WTC11 (cell line): ENCODE data around the gene SAMD5. TPM values are rescaled to one million over a fixed set of nuclear protein-coding genes. Genes with fewer than 3 reads are reported as not detected.

ENCODE experiments used
- ATAC-seq: fragments of 200-7000 bp; cut with Tn5 transposase; 2 replicates; pipeline ENCODE4 v1.10.0; 2021; ENCODE audit warnings: mild to moderate bottlenecking, moderate library complexity
- CTCF ChIA-PET: fragments of 300-600 bp; sonication (Branson Sonifier 250); formaldehyde crosslinking; loops from one replicate; lab custom pipeline; 2021; ENCODE audit warnings: antibody characterized with exemption; lab: Charles Lee
- POLR2A ChIA-PET: fragments of 350-600 bp; sonication (Branson Sonifier 250); formaldehyde crosslinking; loops from one replicate; lab custom pipeline; 2021; ENCODE audit warnings: antibody characterized with exemption; lab: Charles Lee
- DNase-seq: peaks from one replicate; pipeline ENCODE4 v3.0.0; 2021; ENCODE audit warnings: low spot score
- H3K27ac Mint-ChIP-seq: 2 replicates; pipeline ENCODE4 v1.8.0; 2021; ENCODE audit warnings: mixed read lengths
- H3K27me3 Mint-ChIP-seq: 2 replicates; pipeline ENCODE4 v1.8.0; 2021; ENCODE audit warnings: low read depth, mild to moderate bottlenecking, moderate library complexity, mixed read lengths
- H3K36me3 Mint-ChIP-seq: 2 replicates; pipeline ENCODE4 v1.8.0; 2021; ENCODE audit warnings: mixed read lengths
- H3K4me1 Mint-ChIP-seq: 2 replicates; pipeline ENCODE4 v1.8.0; 2022; ENCODE audit warnings: mixed read lengths
- H3K4me3 Mint-ChIP-seq: 2 replicates; pipeline ENCODE4 v1.8.0; 2021; ENCODE audit warnings: mild to moderate bottlenecking, moderate library complexity, mixed read lengths
- H3K9me3 Mint-ChIP-seq: 2 replicates; pipeline ENCODE4 v1.8.0; 2021; ENCODE audit warnings: mixed read lengths
- JAZF1 ChIP-seq: fragments of 250-450 bp; sonication (Bioruptor Pico); IDR thresholded peaks from 2 replicates; pipeline ENCODE4 v1.9.0; 2021; ENCODE audit warnings: moderate library complexity, mild to moderate bottlenecking, inconsistent platforms
- KAT7 ChIP-seq: sonication (generic); formaldehyde crosslinking; IDR thresholded peaks from 2 replicates; pipeline ENCODE4 v1.8.1; 2023; ENCODE audit warnings: missing genetic modification reagents, mild to moderate bottlenecking, borderline replicate concordance
- MXD4 ChIP-seq: fragments of 250-450 bp; sonication (Bioruptor Pico); IDR thresholded peaks from 2 replicates; pipeline ENCODE4 v1.8.0; 2021; ENCODE audit warnings: mild to moderate bottlenecking, moderate library complexity, borderline replicate concordance
- NFATC4 ChIP-seq: fragments of 250-450 bp; sonication (Bioruptor Pico); IDR thresholded peaks from 2 replicates; pipeline ENCODE4 v1.9.0; 2021; ENCODE audit warnings: mild to moderate bottlenecking
- RELA ChIP-seq: sonication (generic); formaldehyde crosslinking; IDR thresholded peaks from 2 replicates; pipeline ENCODE4 v1.8.1; 2022; ENCODE audit warnings: missing genetic modification reagents, mild to moderate bottlenecking, borderline replicate concordance
- TEAD4 ChIP-seq: sonication (generic); formaldehyde crosslinking; IDR thresholded peaks from 2 replicates; pipeline ENCODE4 v1.8.0; 2022; ENCODE audit warnings: mild to moderate bottlenecking, missing genetic modification reagents
- ZNF121 ChIP-seq: sonication (generic); formaldehyde crosslinking; IDR thresholded peaks from 2 replicates; pipeline ENCODE4 v1.8.0; 2023; ENCODE audit warnings: missing genetic modification reagents
- ZNF423 ChIP-seq: fragments of 250-450 bp; sonication (Bioruptor Pico); IDR thresholded peaks from 2 replicates; pipeline ENCODE4 v2.1.2; 2022; ENCODE audit warnings: mild to moderate bottlenecking, moderate library complexity
- total RNA-seq: library from RNA; stranded (reverse); gene quantifications from 3 replicates; pipeline ENCODE4 v1.2.3, GENCODE V29; 2021
- TF ChIP-seq, protein P1 (sequence below): sonication (generic); formaldehyde crosslinking; IDR thresholded peaks from 2 replicates; pipeline ENCODE4 v1.8.0; 2022; ENCODE audit warnings: mild to moderate bottlenecking, missing genetic modification reagents
- TF ChIP-seq, protein P2 (sequence below): sonication (generic); formaldehyde crosslinking; conservative IDR thresholded peaks from 2 replicates; pipeline ENCODE4 v1.8.1; 2023; ENCODE audit warnings: mild to moderate bottlenecking, low read depth, missing genetic modification reagents, moderate library complexity
- TF ChIP-seq, protein P3 (sequence below): sonication (generic); formaldehyde crosslinking; IDR thresholded peaks from 2 replicates; pipeline ENCODE4 v1.8.1; 2022; ENCODE audit warnings: mild to moderate bottlenecking, missing genetic modification reagents, moderate library complexity, borderline replicate concordance
- TF ChIP-seq, protein P4 (sequence below): sonication (generic); formaldehyde crosslinking; IDR thresholded peaks from 2 replicates; pipeline ENCODE4 v1.8.1; 2022; ENCODE audit warnings: low read depth, mild to moderate bottlenecking, moderate library complexity, missing genetic modification reagents, borderline replicate concordance
- TF ChIP-seq, protein P5 (sequence below): fragments of 250-450 bp; sonication (Bioruptor Pico); IDR thresholded peaks from 2 replicates; pipeline ENCODE4 v1.9.0; 2021; ENCODE audit warnings: mild to moderate bottlenecking
- TF ChIP-seq, protein P6 (sequence below): sonication (generic); formaldehyde crosslinking; IDR thresholded peaks from 2 replicates; pipeline ENCODE4 v1.8.0; 2022; ENCODE audit warnings: mild to moderate bottlenecking, missing genetic modification reagents
- TF ChIP-seq, protein P7 (sequence below): fragments of 250-450 bp; sonication (Bioruptor Pico); IDR thresholded peaks from 2 replicates; pipeline ENCODE4 v1.9.0; 2021; ENCODE audit warnings: mild to moderate bottlenecking, borderline replicate concordance
- TF ChIP-seq, protein P8 (sequence below): sonication (generic); formaldehyde crosslinking; IDR thresholded peaks from 2 replicates; pipeline ENCODE4 v1.8.1; 2023; ENCODE audit warnings: mild to moderate bottlenecking, moderate library complexity, missing genetic modification reagents
- TF ChIP-seq, protein P9 (sequence below): sonication (generic); formaldehyde crosslinking; IDR thresholded peaks from 2 replicates; pipeline ENCODE4 v1.8.1; 2022; ENCODE audit warnings: low read depth, missing genetic modification reagents, borderline replicate concordance
- TF ChIP-seq, protein P10 (sequence below): sonication (generic); formaldehyde crosslinking; IDR thresholded peaks from 2 replicates; pipeline ENCODE4 v1.8.1; 2022; ENCODE audit warnings: missing genetic modification reagents, borderline replicate concordance
- TF ChIP-seq, protein P11 (sequence below): fragments of 250-450 bp; sonication (Bioruptor Pico); IDR thresholded peaks from 2 replicates; pipeline ENCODE4 v1.8.0; 2021; ENCODE audit warnings: mild to moderate bottlenecking

SAMD5 gene
- total RNA-seq, 1 experiment from 2014 or later = 0.39 TPM

DNA sequence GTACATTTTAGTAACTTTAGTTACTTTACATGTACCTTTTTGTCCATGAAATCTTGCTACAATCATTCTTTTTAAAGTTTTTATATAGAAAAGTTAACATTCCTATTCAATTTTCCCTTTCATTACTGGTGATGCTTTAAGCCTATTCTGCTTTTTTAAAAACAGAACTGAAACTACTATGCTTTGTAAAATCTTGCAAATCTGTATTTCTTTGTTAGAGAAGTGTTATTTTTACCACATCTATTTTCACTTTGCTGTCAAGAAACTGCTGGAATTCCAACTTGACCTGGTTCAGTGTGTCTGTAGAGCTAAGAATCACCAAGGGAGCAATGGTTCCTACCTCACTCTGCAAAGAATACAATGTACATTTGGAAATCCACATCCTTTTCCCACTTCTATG lies 21.8 kb upstream of the SAMD5 start:
- peaks cover 10% of the 10 kb centered on the region for H3K27me3 Mint-ChIP-seq
- H3K4me1 Mint-ChIP-seq = no peaks in the 10 kb centered on the region
- ChIA-PET CTCF (no interaction called here), POLR2A (no interaction called here)
- no peak for DNase-seq
- peaks cover 19% of the 10 kb centered on the region for H3K9me3 Mint-ChIP-seq
- H3K27ac Mint-ChIP-seq = no peak overlapping the region
- TF ChIP-seq JAZF1 (CRISPR knock-in tag) (no peak), RELA (CRISPR knock-in tag) (no peak), ZNF121 (no peak), NFATC4 (CRISPR knock-in tag) (no peak), TEAD4 (no peak), ZNF423 (no peak), MXD4 (CRISPR knock-in tag) (no peak), KAT7 (CRISPR knock-in tag) (no peak)
- TF ChIP-seq, protein P1, sequence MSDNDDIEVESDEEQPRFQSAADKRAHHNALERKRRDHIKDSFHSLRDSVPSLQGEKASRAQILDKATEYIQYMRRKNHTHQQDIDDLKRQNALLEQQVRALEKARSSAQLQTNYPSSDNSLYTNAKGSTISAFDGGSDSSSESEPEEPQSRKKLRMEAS (CRISPR knock-in tag) = no peak
- TF ChIP-seq, protein P2, sequence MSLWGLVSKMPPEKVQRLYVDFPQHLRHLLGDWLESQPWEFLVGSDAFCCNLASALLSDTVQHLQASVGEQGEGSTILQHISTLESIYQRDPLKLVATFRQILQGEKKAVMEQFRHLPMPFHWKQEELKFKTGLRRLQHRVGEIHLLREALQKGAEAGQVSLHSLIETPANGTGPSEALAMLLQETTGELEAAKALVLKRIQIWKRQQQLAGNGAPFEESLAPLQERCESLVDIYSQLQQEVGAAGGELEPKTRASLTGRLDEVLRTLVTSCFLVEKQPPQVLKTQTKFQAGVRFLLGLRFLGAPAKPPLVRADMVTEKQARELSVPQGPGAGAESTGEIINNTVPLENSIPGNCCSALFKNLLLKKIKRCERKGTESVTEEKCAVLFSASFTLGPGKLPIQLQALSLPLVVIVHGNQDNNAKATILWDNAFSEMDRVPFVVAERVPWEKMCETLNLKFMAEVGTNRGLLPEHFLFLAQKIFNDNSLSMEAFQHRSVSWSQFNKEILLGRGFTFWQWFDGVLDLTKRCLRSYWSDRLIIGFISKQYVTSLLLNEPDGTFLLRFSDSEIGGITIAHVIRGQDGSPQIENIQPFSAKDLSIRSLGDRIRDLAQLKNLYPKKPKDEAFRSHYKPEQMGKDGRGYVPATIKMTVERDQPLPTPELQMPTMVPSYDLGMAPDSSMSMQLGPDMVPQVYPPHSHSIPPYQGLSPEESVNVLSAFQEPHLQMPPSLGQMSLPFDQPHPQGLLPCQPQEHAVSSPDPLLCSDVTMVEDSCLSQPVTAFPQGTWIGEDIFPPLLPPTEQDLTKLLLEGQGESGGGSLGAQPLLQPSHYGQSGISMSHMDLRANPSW (CRISPR knock-in tag) = no peak
- TF ChIP-seq, protein P3, sequence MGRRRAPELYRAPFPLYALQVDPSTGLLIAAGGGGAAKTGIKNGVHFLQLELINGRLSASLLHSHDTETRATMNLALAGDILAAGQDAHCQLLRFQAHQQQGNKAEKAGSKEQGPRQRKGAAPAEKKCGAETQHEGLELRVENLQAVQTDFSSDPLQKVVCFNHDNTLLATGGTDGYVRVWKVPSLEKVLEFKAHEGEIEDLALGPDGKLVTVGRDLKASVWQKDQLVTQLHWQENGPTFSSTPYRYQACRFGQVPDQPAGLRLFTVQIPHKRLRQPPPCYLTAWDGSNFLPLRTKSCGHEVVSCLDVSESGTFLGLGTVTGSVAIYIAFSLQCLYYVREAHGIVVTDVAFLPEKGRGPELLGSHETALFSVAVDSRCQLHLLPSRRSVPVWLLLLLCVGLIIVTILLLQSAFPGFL (CRISPR knock-in tag) = no peak
- TF ChIP-seq, protein P4, sequence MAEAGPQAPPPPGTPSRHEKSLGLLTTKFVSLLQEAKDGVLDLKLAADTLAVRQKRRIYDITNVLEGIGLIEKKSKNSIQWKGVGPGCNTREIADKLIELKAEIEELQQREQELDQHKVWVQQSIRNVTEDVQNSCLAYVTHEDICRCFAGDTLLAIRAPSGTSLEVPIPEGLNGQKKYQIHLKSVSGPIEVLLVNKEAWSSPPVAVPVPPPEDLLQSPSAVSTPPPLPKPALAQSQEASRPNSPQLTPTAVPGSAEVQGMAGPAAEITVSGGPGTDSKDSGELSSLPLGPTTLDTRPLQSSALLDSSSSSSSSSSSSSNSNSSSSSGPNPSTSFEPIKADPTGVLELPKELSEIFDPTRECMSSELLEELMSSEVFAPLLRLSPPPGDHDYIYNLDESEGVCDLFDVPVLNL (CRISPR knock-in tag) = no peak
- TF ChIP-seq, protein P5, sequence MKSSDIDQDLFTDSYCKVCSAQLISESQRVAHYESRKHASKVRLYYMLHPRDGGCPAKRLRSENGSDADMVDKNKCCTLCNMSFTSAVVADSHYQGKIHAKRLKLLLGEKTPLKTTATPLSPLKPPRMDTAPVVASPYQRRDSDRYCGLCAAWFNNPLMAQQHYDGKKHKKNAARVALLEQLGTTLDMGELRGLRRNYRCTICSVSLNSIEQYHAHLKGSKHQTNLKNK = no peak
- TF ChIP-seq, protein P6, sequence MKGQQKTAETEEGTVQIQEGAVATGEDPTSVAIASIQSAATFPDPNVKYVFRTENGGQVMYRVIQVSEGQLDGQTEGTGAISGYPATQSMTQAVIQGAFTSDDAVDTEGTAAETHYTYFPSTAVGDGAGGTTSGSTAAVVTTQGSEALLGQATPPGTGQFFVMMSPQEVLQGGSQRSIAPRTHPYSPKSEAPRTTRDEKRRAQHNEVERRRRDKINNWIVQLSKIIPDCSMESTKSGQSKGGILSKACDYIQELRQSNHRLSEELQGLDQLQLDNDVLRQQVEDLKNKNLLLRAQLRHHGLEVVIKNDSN (CRISPR knock-in tag) = no peak
- TF ChIP-seq, protein P7, sequence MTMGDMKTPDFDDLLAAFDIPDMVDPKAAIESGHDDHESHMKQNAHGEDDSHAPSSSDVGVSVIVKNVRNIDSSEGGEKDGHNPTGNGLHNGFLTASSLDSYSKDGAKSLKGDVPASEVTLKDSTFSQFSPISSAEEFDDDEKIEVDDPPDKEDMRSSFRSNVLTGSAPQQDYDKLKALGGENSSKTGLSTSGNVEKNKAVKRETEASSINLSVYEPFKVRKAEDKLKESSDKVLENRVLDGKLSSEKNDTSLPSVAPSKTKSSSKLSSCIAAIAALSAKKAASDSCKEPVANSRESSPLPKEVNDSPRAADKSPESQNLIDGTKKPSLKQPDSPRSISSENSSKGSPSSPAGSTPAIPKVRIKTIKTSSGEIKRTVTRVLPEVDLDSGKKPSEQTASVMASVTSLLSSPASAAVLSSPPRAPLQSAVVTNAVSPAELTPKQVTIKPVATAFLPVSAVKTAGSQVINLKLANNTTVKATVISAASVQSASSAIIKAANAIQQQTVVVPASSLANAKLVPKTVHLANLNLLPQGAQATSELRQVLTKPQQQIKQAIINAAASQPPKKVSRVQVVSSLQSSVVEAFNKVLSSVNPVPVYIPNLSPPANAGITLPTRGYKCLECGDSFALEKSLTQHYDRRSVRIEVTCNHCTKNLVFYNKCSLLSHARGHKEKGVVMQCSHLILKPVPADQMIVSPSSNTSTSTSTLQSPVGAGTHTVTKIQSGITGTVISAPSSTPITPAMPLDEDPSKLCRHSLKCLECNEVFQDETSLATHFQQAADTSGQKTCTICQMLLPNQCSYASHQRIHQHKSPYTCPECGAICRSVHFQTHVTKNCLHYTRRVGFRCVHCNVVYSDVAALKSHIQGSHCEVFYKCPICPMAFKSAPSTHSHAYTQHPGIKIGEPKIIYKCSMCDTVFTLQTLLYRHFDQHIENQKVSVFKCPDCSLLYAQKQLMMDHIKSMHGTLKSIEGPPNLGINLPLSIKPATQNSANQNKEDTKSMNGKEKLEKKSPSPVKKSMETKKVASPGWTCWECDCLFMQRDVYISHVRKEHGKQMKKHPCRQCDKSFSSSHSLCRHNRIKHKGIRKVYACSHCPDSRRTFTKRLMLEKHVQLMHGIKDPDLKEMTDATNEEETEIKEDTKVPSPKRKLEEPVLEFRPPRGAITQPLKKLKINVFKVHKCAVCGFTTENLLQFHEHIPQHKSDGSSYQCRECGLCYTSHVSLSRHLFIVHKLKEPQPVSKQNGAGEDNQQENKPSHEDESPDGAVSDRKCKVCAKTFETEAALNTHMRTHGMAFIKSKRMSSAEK (CRISPR knock-in tag) = no peak
- TF ChIP-seq, protein P8, sequence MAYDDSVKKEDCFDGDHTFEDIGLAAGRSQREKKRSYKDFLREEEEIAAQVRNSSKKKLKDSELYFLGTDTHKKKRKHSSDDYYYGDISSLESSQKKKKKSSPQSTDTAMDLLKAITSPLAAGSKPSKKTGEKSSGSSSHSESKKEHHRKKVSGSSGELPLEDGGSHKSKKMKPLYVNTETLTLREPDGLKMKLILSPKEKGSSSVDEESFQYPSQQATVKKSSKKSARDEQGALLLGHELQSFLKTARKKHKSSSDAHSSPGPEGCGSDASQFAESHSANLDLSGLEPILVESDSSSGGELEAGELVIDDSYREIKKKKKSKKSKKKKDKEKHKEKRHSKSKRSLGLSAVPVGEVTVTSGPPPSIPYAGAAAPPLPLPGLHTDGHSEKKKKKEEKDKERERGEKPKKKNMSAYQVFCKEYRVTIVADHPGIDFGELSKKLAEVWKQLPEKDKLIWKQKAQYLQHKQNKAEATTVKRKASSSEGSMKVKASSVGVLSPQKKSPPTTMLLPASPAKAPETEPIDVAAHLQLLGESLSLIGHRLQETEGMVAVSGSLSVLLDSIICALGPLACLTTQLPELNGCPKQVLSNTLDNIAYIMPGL (CRISPR knock-in tag) = no peak
- TF ChIP-seq, protein P9, sequence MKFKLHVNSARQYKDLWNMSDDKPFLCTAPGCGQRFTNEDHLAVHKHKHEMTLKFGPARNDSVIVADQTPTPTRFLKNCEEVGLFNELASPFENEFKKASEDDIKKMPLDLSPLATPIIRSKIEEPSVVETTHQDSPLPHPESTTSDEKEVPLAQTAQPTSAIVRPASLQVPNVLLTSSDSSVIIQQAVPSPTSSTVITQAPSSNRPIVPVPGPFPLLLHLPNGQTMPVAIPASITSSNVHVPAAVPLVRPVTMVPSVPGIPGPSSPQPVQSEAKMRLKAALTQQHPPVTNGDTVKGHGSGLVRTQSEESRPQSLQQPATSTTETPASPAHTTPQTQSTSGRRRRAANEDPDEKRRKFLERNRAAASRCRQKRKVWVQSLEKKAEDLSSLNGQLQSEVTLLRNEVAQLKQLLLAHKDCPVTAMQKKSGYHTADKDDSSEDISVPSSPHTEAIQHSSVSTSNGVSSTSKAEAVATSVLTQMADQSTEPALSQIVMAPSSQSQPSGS (CRISPR knock-in tag) = no peak
- TF ChIP-seq, protein P10, sequence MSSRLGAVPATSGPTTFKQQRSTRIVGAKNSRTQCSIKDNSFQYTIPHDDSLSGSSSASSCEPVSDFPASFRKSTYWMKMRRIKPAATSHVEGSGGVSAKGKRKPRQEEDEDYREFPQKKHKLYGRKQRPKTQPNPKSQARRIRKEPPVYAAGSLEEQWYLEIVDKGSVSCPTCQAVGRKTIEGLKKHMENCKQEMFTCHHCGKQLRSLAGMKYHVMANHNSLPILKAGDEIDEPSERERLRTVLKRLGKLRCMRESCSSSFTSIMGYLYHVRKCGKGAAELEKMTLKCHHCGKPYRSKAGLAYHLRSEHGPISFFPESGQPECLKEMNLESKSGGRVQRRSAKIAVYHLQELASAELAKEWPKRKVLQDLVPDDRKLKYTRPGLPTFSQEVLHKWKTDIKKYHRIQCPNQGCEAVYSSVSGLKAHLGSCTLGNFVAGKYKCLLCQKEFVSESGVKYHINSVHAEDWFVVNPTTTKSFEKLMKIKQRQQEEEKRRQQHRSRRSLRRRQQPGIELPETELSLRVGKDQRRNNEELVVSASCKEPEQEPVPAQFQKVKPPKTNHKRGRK (CRISPR knock-in tag) = no peak
- TF ChIP-seq, protein P11, sequence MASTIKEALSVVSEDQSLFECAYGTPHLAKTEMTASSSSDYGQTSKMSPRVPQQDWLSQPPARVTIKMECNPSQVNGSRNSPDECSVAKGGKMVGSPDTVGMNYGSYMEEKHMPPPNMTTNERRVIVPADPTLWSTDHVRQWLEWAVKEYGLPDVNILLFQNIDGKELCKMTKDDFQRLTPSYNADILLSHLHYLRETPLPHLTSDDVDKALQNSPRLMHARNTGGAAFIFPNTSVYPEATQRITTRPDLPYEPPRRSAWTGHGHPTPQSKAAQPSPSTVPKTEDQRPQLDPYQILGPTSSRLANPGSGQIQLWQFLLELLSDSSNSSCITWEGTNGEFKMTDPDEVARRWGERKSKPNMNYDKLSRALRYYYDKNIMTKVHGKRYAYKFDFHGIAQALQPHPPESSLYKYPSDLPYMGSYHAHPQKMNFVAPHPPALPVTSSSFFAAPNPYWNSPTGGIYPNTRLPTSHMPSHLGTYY (CRISPR knock-in tag) = no peak
- no peak for ATAC-seq
- H3K4me3 Mint-ChIP-seq = no peak overlapping the region
- peaks cover 4% of the 10 kb centered on the region; the same call in 1 of the 2 replicates for H3K36me3 Mint-ChIP-seq
